GM12878 (cell line): ENCODE data around the gene DNPEP. TPM values are rescaled to one million over a fixed set of nuclear protein-coding genes. Genes with fewer than 3 reads are reported as not detected.

Experiments
- ATF3 ChIP-seq: IDR thresholded peaks from 2 replicates; pipeline ENCODE4 v1.6.1; 2011; ENCODE audit warnings: low read depth, mild to moderate bottlenecking, low read length, moderate library complexity, borderline replicate concordance; ENCODE audit errors: extremely low read depth
- BHLHE40 ChIP-seq, 2 experiments: fragments of 450-650 bp in 1 of 2; IDR thresholded peaks; 2 replicates each; pipeline ENCODE4 v1.6.1; 2011 to 2017; ENCODE audit warnings: low read depth in 2 of 2, borderline replicate concordance in 1 of 2, improper control_type of control experiment in 1 of 2, low read length in 1 of 2, mild to moderate bottlenecking in 1 of 2
- CHD2 ChIP-seq: IDR thresholded peaks from 2 replicates; pipeline ENCODE4 v1.6.1; 2011; ENCODE audit warnings: low read depth, low read length, improper control_type of control experiment, borderline replicate concordance
- CREB1 ChIP-seq: IDR thresholded peaks from 2 replicates; pipeline ENCODE4 v1.6.1; 2012; ENCODE audit warnings: low read depth, mild to moderate bottlenecking, inconsistent platforms
- CREM ChIP-seq: IDR thresholded peaks from 2 replicates; pipeline ENCODE4 v1.6.1; 2014; ENCODE audit warnings: antibody characterized with exemption, low read depth
- EGR1 ChIP-seq, 2 experiments: IDR thresholded peaks; 1 replicate in 1 of 2; 2 replicates in 1 of 2; pipeline ENCODE4 v1.6.1; 2011 to 2012; ENCODE audit warnings: low read depth in 2 of 2, low read length in 2 of 2, borderline replicate concordance in 1 of 2, mild to moderate bottlenecking in 1 of 2, moderate library complexity in 1 of 2
- GATAD2B ChIP-seq: fragments of 450-650 bp; conservative IDR thresholded peaks from 2 replicates; pipeline ENCODE4 v1.6.1; 2017; ENCODE audit warnings: low read depth, mild to moderate bottlenecking, moderate library complexity
- HSF1 ChIP-seq: fragments of 150-350 bp; IDR thresholded peaks from 2 replicates; pipeline ENCODE4 v1.6.1; 2014; ENCODE audit warnings: mild to moderate bottlenecking, low read depth, low read length
- IKZF1 ChIP-seq: fragments of 450-650 bp; conservative IDR thresholded peaks from 2 replicates; pipeline ENCODE4 v1.6.1; 2017; ENCODE audit warnings: antibody characterized with exemption, mild to moderate bottlenecking
- MAX ChIP-seq: IDR thresholded peaks from 2 replicates; pipeline ENCODE4 v1.6.1; 2012; ENCODE audit warnings: low read depth, low read length, improper control_type of control experiment
- NR2F1 ChIP-seq: fragments of 450-650 bp; conservative IDR thresholded peaks from 2 replicates; pipeline ENCODE4 v1.6.1; 2017; ENCODE audit warnings: mild to moderate bottlenecking
- POU2F2 ChIP-seq: IDR thresholded peaks from 3 replicates; pipeline ENCODE4 v1.6.1; 2011; ENCODE audit warnings: low read depth, mild to moderate bottlenecking, low read length, borderline replicate concordance
- RELA ChIP-seq: fragments of 450-650 bp; IDR thresholded peaks from 2 replicates; pipeline ENCODE4 v1.8.0; 2014; ENCODE audit warnings: borderline replicate concordance; ENCODE audit not compliant: partially characterized antibody
- RUNX3 ChIP-seq: IDR thresholded peaks from 2 replicates; pipeline ENCODE4 v1.6.1; 2012; ENCODE audit warnings: low read length, inconsistent platforms
- SMC3 ChIP-seq: IDR thresholded peaks from 2 replicates; pipeline ENCODE4 v1.6.1; 2011; ENCODE audit warnings: low read length, improper control_type of control experiment, borderline replicate concordance
- TARDBP ChIP-seq: IDR thresholded peaks from 2 replicates; pipeline ENCODE4 v1.6.1; 2016; ENCODE audit warnings: borderline replicate concordance
- TCF7 ChIP-seq: IDR thresholded peaks from 2 replicates; pipeline ENCODE4 v1.6.1; 2014; ENCODE audit warnings: antibody characterized with exemption, borderline replicate concordance
- ZNF592 ChIP-seq: fragments of 450-650 bp; IDR thresholded peaks from 2 replicates; pipeline ENCODE4 v1.6.1; 2017; ENCODE audit warnings: mild to moderate bottlenecking, moderate library complexity
- polyA plus RNA-seq, 11 experiments: library from polyadenylated mRNA; depleted of rRNA in 4 of 11; unstranded in 6 of 11; stranded (reverse) in 5 of 11; fragments of >200 nt; fragmentation: Nextera tagmentation in 4 of 11; fragmentation: Illumina TruSeq in 1 of 11; extraction: Ambion mirVana in 4 of 11; extraction: Trizol in 1 of 11; gene quantifications; 1 replicate in 1 of 11; 2 replicates in 10 of 11; pipeline versions ENCODE4 v1.2.1 to v1.2.3, GENCODE V29; 2011 to 2016; ENCODE audit warnings: inconsistent platforms in 2 of 11, missing spikeins in 2 of 11, low read depth in 1 of 11
- total RNA-seq, 4 experiments: library from RNA; depleted of rRNA in 3 of 4; stranded (reverse); fragments of >200 nt in 3 of 4; fragmentation: Illumina TruSeq in 1 of 4; extraction: Trizol in 1 of 4; gene quantifications; 2 replicates each; pipeline versions ENCODE4 v1.2.1 to v1.2.3, GENCODE V29; 2013 to 2021
- TF ChIP-seq, protein P1 (sequence below): fragments of 450-650 bp; IDR thresholded peaks from 2 replicates; pipeline ENCODE4 v1.6.1; 2016; ENCODE audit warnings: mild to moderate bottlenecking

The DNPEP gene
- total and polyA plus RNA-seq, 10 of the 15 experiments (the other 5 are each of a cell fraction or from before 2014, with no cell fraction given): 33.1 to 82.0 (median 64.1) TPM

- TF ChIP-seq NR2F1 (peak; percentile 48; the same call in 1 of the 2 replicates), CREM (peak; percentile 51; the same call in 1 of the 2 replicates), ZNF592 (0 out of 2 replicates have a peak, but pooled peaks have one; percentile 49), POU2F2 (0 out of 3 replicates have a peak, but pooled peaks have one; percentile 19), GATAD2B (peak; percentile 74), EGR1 (IDR thresholded peaks at IDR 0.05; ENCODE audit: borderline replicate concordance in 1 of 2, low read depth in 2 of 2, low read length in 2 of 2) (peak in 1 of 2 experiments; percentile 98; a peak in 2 of 3 replicates), CHD2 (0 out of 2 replicates have a peak, but pooled peaks have one; percentile 27), IKZF1 (peak; percentile 38; the same call in 1 of the 2 replicates), TARDBP (no peak), RELA (peak; percentile 33), CREB1 (peak; percentile 76), HSF1 (no peak), BHLHE40 (IDR thresholded peaks at IDR 0.05; ENCODE audit: borderline replicate concordance in 1 of 2, low read depth in 2 of 2, low read length in 1 of 2) (peak; percentile 63 to 81; a peak in 3 of 4 replicates), ATF3 (no peak), MAX (peak; percentile 55; the same call in 1 of the 2 replicates), RUNX3 (peak; percentile 21; the same call in 1 of the 2 replicates), TCF7 (no peak), SMC3 (no peak)
- TF ChIP-seq, protein P1, sequence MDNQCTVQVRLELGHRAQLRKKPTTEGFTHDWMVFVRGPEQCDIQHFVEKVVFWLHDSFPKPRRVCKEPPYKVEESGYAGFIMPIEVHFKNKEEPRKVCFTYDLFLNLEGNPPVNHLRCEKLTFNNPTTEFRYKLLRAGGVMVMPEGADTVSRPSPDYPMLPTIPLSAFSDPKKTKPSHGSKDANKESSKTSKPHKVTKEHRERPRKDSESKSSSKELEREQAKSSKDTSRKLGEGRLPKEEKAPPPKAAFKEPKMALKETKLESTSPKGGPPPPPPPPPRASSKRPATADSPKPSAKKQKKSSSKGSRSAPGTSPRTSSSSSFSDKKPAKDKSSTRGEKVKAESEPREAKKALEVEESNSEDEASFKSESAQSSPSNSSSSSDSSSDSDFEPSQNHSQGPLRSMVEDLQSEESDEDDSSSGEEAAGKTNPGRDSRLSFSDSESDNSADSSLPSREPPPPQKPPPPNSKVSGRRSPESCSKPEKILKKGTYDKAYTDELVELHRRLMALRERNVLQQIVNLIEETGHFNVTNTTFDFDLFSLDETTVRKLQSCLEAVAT: no peak
Observed at GRCh38 chr2:219388121-219388906, 602 bp upstream of the DNPEP start (continued).
